K562 treated with DMSO at 1 percent for 48 hours (cell line): ENCODE data around the gene NXPH1. TPM values are rescaled to one million over a fixed set of nuclear protein-coding genes. Genes with fewer than 3 reads are reported as not detected.

Experiments
- total RNA-seq: library from RNA; unstranded; fragments of 300-600 nt; gene quantifications from 2 replicates; pipeline ENCODE4 v1.2.3, GENCODE V29; 2022; ENCODE audit warnings: low replicate concordance; ENCODE audit errors: extremely low read depth

Gene NXPH1
- total RNA-seq = not detected in 2 replicates

DNA sequence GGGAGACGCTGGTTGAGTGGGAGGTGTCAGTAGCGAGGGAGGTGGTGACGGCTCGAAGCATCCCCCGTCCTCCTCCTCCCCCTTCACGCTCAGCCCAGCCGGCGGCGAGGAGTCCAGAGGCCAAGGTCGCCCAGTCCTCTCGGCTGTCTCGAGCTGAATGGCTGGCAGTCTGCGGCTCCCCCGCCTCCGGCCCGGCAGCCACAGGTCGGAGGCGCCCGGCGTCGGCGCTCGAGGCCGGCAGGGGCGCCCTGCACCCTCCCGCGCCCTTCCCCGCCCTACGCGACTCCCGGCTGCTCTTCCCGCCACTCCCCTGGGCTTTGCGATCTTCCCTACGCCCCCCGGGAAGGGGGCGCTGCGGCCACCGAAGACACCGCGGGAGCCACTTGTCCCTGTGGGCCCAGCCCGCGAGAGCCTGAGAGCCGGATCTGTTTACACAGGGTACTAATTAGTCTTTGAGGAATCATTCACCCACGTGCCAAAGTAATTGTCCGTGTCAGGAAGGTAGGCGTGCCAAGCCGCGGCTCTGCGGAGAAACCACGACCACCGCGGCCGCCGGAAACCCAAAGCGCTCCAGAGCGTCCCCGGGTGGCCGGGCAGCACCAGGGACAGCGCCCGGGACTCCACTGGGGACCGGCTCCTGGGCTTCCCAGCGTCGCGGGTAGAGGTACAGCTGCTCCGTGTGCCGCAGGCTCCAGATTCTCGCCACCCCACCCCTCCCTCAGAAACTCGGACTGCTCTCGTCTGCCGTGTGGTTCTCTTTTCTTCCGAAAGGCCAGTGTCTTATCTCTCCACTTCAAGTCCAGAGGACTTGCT is at the start of gene NXPH1:
Gene NXPH1, plus strand, starts transcription at position 133 of the 813 bp plus-strand sequence.

Other genes starting within 250 kb of the NXPH1 start
- gene ICA1, start 171.4 kb upstream of the NXPH1 start, total RNA-seq = not detected in 2 replicates